ENCODE data around the gene NYAP2. TPM values are rescaled to one million over a fixed set of nuclear protein-coding genes. Genes with fewer than 3 reads are reported as not detected.
A peak's percentile ranks its signal among the peaks of the same experiment; 100 is the strongest.

NYAP2 gene
- total RNA-seq, 1 donor from 2014 or later: not detected

- H3K4me3 Mint-ChIP-seq (ENCODE audit: unreplicated experiment): no peak overlapping the region
- H3K27me3 Mint-ChIP-seq (ENCODE audit: unreplicated experiment): peaks cover 3% of the 10 kb centered on the region
- peak; percentile 69 for DNase-seq (ENCODE audit: low spot score)
- H3K27ac Mint-ChIP-seq (ENCODE audit: unreplicated experiment): no peak overlapping the region
- H3K4me1 Mint-ChIP-seq (ENCODE audit: unreplicated experiment): no peaks in the 10 kb centered on the region
- H3K9me3 Mint-ChIP-seq (ENCODE audit: unreplicated experiment): no peaks in the 10 kb centered on the region
- TF ChIP-seq CTCF (IDR thresholded peaks at IDR 0.05; ENCODE audit: unreplicated experiment): no peak
- no peaks in the 10 kb centered on the region for H3K36me3 Mint-ChIP-seq (ENCODE audit: low read depth, unreplicated experiment)
These were observed 576 bp downstream of the NYAP2 start for GRCh38 chr2:225400060-225400511.

GRCh38 chr2:225400546-225401400 is 1.3 kb downstream of the NYAP2 start:
- Mint-ChIP-seq H3K27ac (ENCODE audit: unreplicated experiment) (no peak overlapping the region), H3K36me3 (ENCODE audit: low read depth, unreplicated experiment) (no peaks in the 10 kb centered on the region), H3K9me3 (ENCODE audit: unreplicated experiment) (no peaks in the 10 kb centered on the region), H3K4me3 (ENCODE audit: unreplicated experiment) (no peak overlapping the region), H3K4me1 (ENCODE audit: unreplicated experiment) (no peaks in the 10 kb centered on the region), H3K27me3 (ENCODE audit: unreplicated experiment) (peaks cover 3% of the 10 kb centered on the region)
- DNase-seq (ENCODE audit: low spot score): no peak
- TF ChIP-seq CTCF (IDR thresholded peaks at IDR 0.05; ENCODE audit: unreplicated experiment): no peak

- Mint-ChIP-seq H3K9me3 (ENCODE audit: unreplicated experiment) (no peaks in the 10 kb centered on the region), H3K36me3 (ENCODE audit: low read depth, unreplicated experiment) (no peaks in the 10 kb centered on the region), H3K4me1 (ENCODE audit: unreplicated experiment) (no peaks in the 10 kb centered on the region), H3K27me3 (ENCODE audit: unreplicated experiment) (peaks cover 3% of the 10 kb centered on the region), H3K27ac (ENCODE audit: unreplicated experiment) (no peak overlapping the region), H3K4me3 (ENCODE audit: unreplicated experiment) (no peak overlapping the region)
- no peak for DNase-seq (ENCODE audit: low spot score)
- TF ChIP-seq CTCF (IDR thresholded peaks at IDR 0.05; ENCODE audit: unreplicated experiment): no peak
These were observed 2.8 kb downstream of the NYAP2 start for GRCh38 chr2:225402210-225402776.

- no peak for DNase-seq (ENCODE audit: low spot score)
- Mint-ChIP-seq H3K9me3 (ENCODE audit: unreplicated experiment) (no peaks in the 10 kb centered on the region), H3K27ac (ENCODE audit: unreplicated experiment) (no peak overlapping the region), H3K4me3 (ENCODE audit: unreplicated experiment) (no peak overlapping the region), H3K27me3 (ENCODE audit: unreplicated experiment) (no peaks in the 10 kb centered on the region), H3K36me3 (ENCODE audit: low read depth, unreplicated experiment) (no peaks in the 10 kb centered on the region), H3K4me1 (ENCODE audit: unreplicated experiment) (no peaks in the 10 kb centered on the region)
- TF ChIP-seq CTCF (IDR thresholded peaks at IDR 0.05; ENCODE audit: unreplicated experiment): no peak
These were observed 11.9 kb downstream of the NYAP2 start for GRCh38 chr2:225411452-225411851.

- no peak overlapping the region for H3K27ac Mint-ChIP-seq (ENCODE audit: unreplicated experiment)
- H3K36me3 Mint-ChIP-seq (ENCODE audit: low read depth, unreplicated experiment): no peaks in the 10 kb centered on the region
- DNase-seq (ENCODE audit: low spot score): no peak
- no peaks in the 10 kb centered on the region for H3K27me3 Mint-ChIP-seq (ENCODE audit: unreplicated experiment)
- H3K4me1 Mint-ChIP-seq (ENCODE audit: unreplicated experiment): no peaks in the 10 kb centered on the region
- no peaks in the 10 kb centered on the region for H3K9me3 Mint-ChIP-seq (ENCODE audit: unreplicated experiment)
- no peak overlapping the region for H3K4me3 Mint-ChIP-seq (ENCODE audit: unreplicated experiment)
- no peak for TF ChIP-seq CTCF (IDR thresholded peaks at IDR 0.05; ENCODE audit: unreplicated experiment)
These were observed 14.3 kb downstream of the NYAP2 start for GRCh38 chr2:225413786-225414185.

Data from endothelial cell (in vitro differentiated cells).